Measurements from ENCODE around the gene SLC22A23. TPM values are rescaled to one million over a fixed set of nuclear protein-coding genes. Genes with fewer than 3 reads are reported as not detected.

Gene SLC22A23
- total RNA-seq, 1 donor from 2014 or later = 102 TPM

- H3K27me3 Mint-ChIP-seq (ENCODE audit: unreplicated experiment) = peaks cover 2% of the 10 kb centered on the region
- peak overlapping the region; percentile 85 for H3K27ac Mint-ChIP-seq (ENCODE audit: unreplicated experiment)
- H3K36me3 Mint-ChIP-seq (ENCODE audit: unreplicated experiment) = no peaks in the 10 kb centered on the region
- peaks cover 9% of the 10 kb centered on the region for H3K4me1 Mint-ChIP-seq (ENCODE audit: low read depth, unreplicated experiment)
- peak overlapping the region; percentile 83 for H3K4me3 Mint-ChIP-seq (ENCODE audit: unreplicated experiment)
- peak; percentile 45 for DNase-seq
- no peak for TF ChIP-seq CTCF (IDR thresholded peaks at IDR 0.05; ENCODE audit: partially characterized antibody, unreplicated experiment)
- peaks cover 5% of the 10 kb centered on the region for H3K9me3 Mint-ChIP-seq (ENCODE audit: unreplicated experiment)
Measured at GRCh38 chr6:3457710-3458602, 1.1 kb upstream of the SLC22A23 start.

- no peak for DNase-seq
- H3K27ac Mint-ChIP-seq (ENCODE audit: unreplicated experiment) = no peak overlapping the region
- peaks cover 5% of the 10 kb centered on the region for H3K9me3 Mint-ChIP-seq (ENCODE audit: unreplicated experiment)
- no peak for TF ChIP-seq CTCF (IDR thresholded peaks at IDR 0.05; ENCODE audit: partially characterized antibody, unreplicated experiment)
- H3K4me3 Mint-ChIP-seq (ENCODE audit: unreplicated experiment) = no peak overlapping the region
- no peaks in the 10 kb centered on the region for H3K36me3 Mint-ChIP-seq (ENCODE audit: unreplicated experiment)
- H3K4me1 Mint-ChIP-seq (ENCODE audit: low read depth, unreplicated experiment) = peaks cover 19% of the 10 kb centered on the region
- peaks cover 2% of the 10 kb centered on the region for H3K27me3 Mint-ChIP-seq (ENCODE audit: unreplicated experiment)
Measured at GRCh38 chr6:3456395-3456897, 404 bp downstream of the SLC22A23 start.

GRCh38 chr6:3455569-3456394, 1.1 kb downstream of the SLC22A23 start:
- DNase-seq = peak; percentile 68
- Mint-ChIP-seq H3K4me1 (ENCODE audit: low read depth, unreplicated experiment) (peaks cover 20% of the 10 kb centered on the region), H3K27ac (ENCODE audit: unreplicated experiment) (no peak overlapping the region), H3K27me3 (ENCODE audit: unreplicated experiment) (peaks cover 2% of the 10 kb centered on the region), H3K4me3 (ENCODE audit: unreplicated experiment) (no peak overlapping the region), H3K9me3 (ENCODE audit: unreplicated experiment) (peaks cover 5% of the 10 kb centered on the region), H3K36me3 (ENCODE audit: unreplicated experiment) (no peaks in the 10 kb centered on the region)
- TF ChIP-seq CTCF (IDR thresholded peaks at IDR 0.05; ENCODE audit: partially characterized antibody, unreplicated experiment) = no peak

- no peaks in the 10 kb centered on the region for H3K36me3 Mint-ChIP-seq (ENCODE audit: unreplicated experiment)
- peaks cover 5% of the 10 kb centered on the region for H3K9me3 Mint-ChIP-seq (ENCODE audit: unreplicated experiment)
- TF ChIP-seq CTCF (IDR thresholded peaks at IDR 0.05; ENCODE audit: partially characterized antibody, unreplicated experiment) = no peak
- H3K4me1 Mint-ChIP-seq (ENCODE audit: low read depth, unreplicated experiment) = peaks cover 21% of the 10 kb centered on the region
- peaks cover 2% of the 10 kb centered on the region for H3K27me3 Mint-ChIP-seq (ENCODE audit: unreplicated experiment)
- DNase-seq = no peak
- no peak overlapping the region for H3K4me3 Mint-ChIP-seq (ENCODE audit: unreplicated experiment)
- no peak overlapping the region for H3K27ac Mint-ChIP-seq (ENCODE audit: unreplicated experiment)
Measured at GRCh38 chr6:3455147-3455568, 1.7 kb downstream of the SLC22A23 start.

All from glutamatergic neuron (in vitro differentiated cells).